GM23338 (cell line): Measurements from ENCODE around the gene SDC3. TPM values are rescaled to one million over a fixed set of nuclear protein-coding genes. Genes with fewer than 3 reads are reported as not detected.

Source experiments
- ATAC-seq: fragments of 200-7000 bp; cut with Tn5 transposase; 3 replicates; pipeline ENCODE4 v1.9.1; 2020
- DNase-seq: peaks from one replicate; pipeline ENCODE4 v3.0.0-alpha.2; 2015; ENCODE audit warnings: low spot score
- H2AFZ ChIP-seq: fragments of 200-600 bp; sonication (generic); 2 replicates; pipeline ENCODE4 v1.8.0; 2016; ENCODE audit warnings: antibody characterized with exemption, mild to moderate bottlenecking, moderate library complexity
- H3F3A ChIP-seq: fragments of 200-600 bp; sonication (generic); replicated peaks from 2 replicates; pipeline ENCODE4 v1.8.0; 2017; ENCODE audit warnings: antibody characterized with exemption, mixed run types, low read depth
- H3K27ac ChIP-seq: fragments of 200-600 bp; sonication (generic); 2 replicates; pipeline ENCODE4 v1.6.1; 2016; ENCODE audit warnings: low read depth
- H3K27me3 ChIP-seq: fragments of 200-600 bp; sonication (generic); 2 replicates; pipeline ENCODE4 v1.8.0; 2016; ENCODE audit warnings: mild to moderate bottlenecking, mixed run types, moderate library complexity; ENCODE audit not compliant: insufficient read depth
- H3K36me3 ChIP-seq: fragments of 200-600 bp; sonication (generic); 2 replicates; pipeline ENCODE4 v1.8.0; 2016; ENCODE audit warnings: mild to moderate bottlenecking; ENCODE audit not compliant: insufficient read depth
- H3K4me1 ChIP-seq: fragments of 200-600 bp; sonication (generic); 2 replicates; pipeline ENCODE4 v1.8.0; 2016; ENCODE audit warnings: mild to moderate bottlenecking, moderate library complexity; ENCODE audit not compliant: insufficient read depth
- H3K4me2 ChIP-seq: fragments of 200-600 bp; sonication (generic); 2 replicates; pipeline ENCODE4 v1.7.1; 2017; ENCODE audit warnings: mixed run types
- H3K4me3 ChIP-seq: fragments of 200-600 bp; sonication (generic); 2 replicates; pipeline ENCODE4 v1.6.1; 2016; ENCODE audit warnings: mixed run types
- H3K79me2 ChIP-seq: fragments of 200-600 bp; sonication (generic); replicated peaks from 2 replicates; pipeline ENCODE4 v1.8.0; 2017; ENCODE audit warnings: mild to moderate bottlenecking; ENCODE audit not compliant: insufficient read depth
- H3K9me2 ChIP-seq: fragments of 200-600 bp; sonication (generic); 2 replicates; pipeline ENCODE4 v1.8.0; 2017; ENCODE audit not compliant: insufficient read depth
- H4K20me1 ChIP-seq: fragments of 200-600 bp; sonication (generic); replicated peaks from 2 replicates; pipeline ENCODE4 v1.8.0; 2017; ENCODE audit warnings: mild to moderate bottlenecking; ENCODE audit not compliant: insufficient read depth
- H3K27ac Mint-ChIP-seq: 2 replicates; pipeline ENCODE4 v1.8.0; 2020; ENCODE audit warnings: inconsistent platforms, mild to moderate bottlenecking, moderate library complexity, mixed read lengths
- H3K27me3 Mint-ChIP-seq: 3 replicates; pipeline ENCODE4 v1.8.0; 2022; ENCODE audit warnings: low read depth, mild to moderate bottlenecking, moderate library complexity, mixed read lengths, inconsistent platforms; ENCODE audit not compliant: insufficient read depth, poor library complexity
- H3K36me3 Mint-ChIP-seq: 3 replicates; pipeline ENCODE4 v1.8.0; 2021; ENCODE audit warnings: low read depth, mild to moderate bottlenecking, inconsistent platforms, moderate library complexity, mixed read lengths
- H3K4me1 Mint-ChIP-seq: 3 replicates; pipeline ENCODE4 v1.8.0; 2020; ENCODE audit warnings: mild to moderate bottlenecking, inconsistent platforms, mixed read lengths
- H3K4me3 Mint-ChIP-seq: 3 replicates; pipeline ENCODE4 v1.8.0; 2021; ENCODE audit warnings: moderate library complexity, mild to moderate bottlenecking, inconsistent platforms, mixed read lengths
- H3K9me3 Mint-ChIP-seq: 3 replicates; pipeline ENCODE4 v1.8.0; 2020; ENCODE audit warnings: moderate library complexity, mild to moderate bottlenecking, inconsistent platforms, mixed read lengths
- CREB1 ChIP-seq: fragments of 250-450 bp; sonication (Bioruptor Pico); IDR thresholded peaks from 2 replicates; pipeline ENCODE4 v1.5.0; 2020; ENCODE audit warnings: low read depth, mild to moderate bottlenecking, moderate library complexity
- ETS1 ChIP-seq: IDR thresholded peaks from 2 replicates; pipeline ENCODE4 v1.6.1; 2016; ENCODE audit warnings: antibody characterized with exemption
- JUNB ChIP-seq: IDR thresholded peaks from one replicate; pipeline ENCODE4 v1.6.1; 2016; ENCODE audit warnings: antibody characterized with exemption; ENCODE audit not compliant: unreplicated experiment
- NANOG ChIP-seq: IDR thresholded peaks from 2 replicates; pipeline ENCODE4 v1.6.1; 2016; ENCODE audit warnings: antibody characterized with exemption, borderline replicate concordance
- POLR2AphosphoS5 ChIP-seq: IDR thresholded peaks from 2 replicates; pipeline ENCODE4 v1.6.1; 2016; ENCODE audit warnings: antibody characterized with exemption, low read depth
- REST ChIP-seq: IDR thresholded peaks from one replicate; pipeline ENCODE4 v1.6.1; 2018; ENCODE audit warnings: antibody characterized with exemption; ENCODE audit not compliant: unreplicated experiment
- STAT1 ChIP-seq: IDR thresholded peaks from one replicate; pipeline ENCODE4 v1.6.1; 2016; ENCODE audit warnings: antibody characterized with exemption; ENCODE audit not compliant: unreplicated experiment
- ZNF114 ChIP-seq: fragments of 250-450 bp; sonication (Bioruptor Pico); IDR thresholded peaks from 2 replicates; pipeline ENCODE4 v1.5.0; 2020; ENCODE audit warnings: mild to moderate bottlenecking, moderate library complexity
- ZNF331 ChIP-seq: fragments of 250-450 bp; sonication (Bioruptor Pico); IDR thresholded peaks from 2 replicates; pipeline ENCODE4 v1.5.0; 2020; ENCODE audit warnings: low read depth, mild to moderate bottlenecking, moderate library complexity
- ZNF462 ChIP-seq: fragments of 250-450 bp; sonication (Bioruptor Pico); IDR thresholded peaks from 2 replicates; pipeline ENCODE4 v1.5.0; 2020; ENCODE audit warnings: mild to moderate bottlenecking, moderate library complexity
- polyA plus RNA-seq: library from polyadenylated mRNA; unstranded; fragments of >200 nt; fragmentation: Nextera tagmentation; extraction: Ambion mirVana; gene quantifications from 2 replicates; pipeline ENCODE4 v1.2.1, GENCODE V29; 2016
- total RNA-seq: library from RNA; depleted of rRNA; stranded (reverse); fragments of >200 nt; shearing (Covaris generic); gene quantifications from 2 replicates; pipeline ENCODE4 v1.2.3, GENCODE V29; 2014

Gene SDC3
- total and polyA plus RNA-seq, 2 experiments from 2014 or later: 5.2 to 29.7 TPM

- no peak overlapping the region for H3K27ac ChIP-seq
- Mint-ChIP-seq H3K36me3 (peaks cover 18% of the 10 kb centered on the region), H3K4me3 (no peak overlapping the region), H3K9me3 (peaks cover 3% of the 10 kb centered on the region; the same call in 1 of the 3 replicates), H3K27me3 (peaks cover 20% of the 10 kb centered on the region), H3K27ac (no peak overlapping the region), H3K4me1 (peaks cover 43% of the 10 kb centered on the region)
- H3K4me3 ChIP-seq: no peak overlapping the region
- H3K36me3 ChIP-seq: no peaks in the 10 kb centered on the region
- H4K20me1 ChIP-seq: no peaks in the 10 kb centered on the region; the same call in 1 of the 2 replicates
- DNase-seq: no peak
- ATAC-seq: no peak
- no peaks in the 10 kb centered on the region for H3K9me2 ChIP-seq
- peaks cover 17% of the 10 kb centered on the region; the same call in 1 of the 2 replicates for H3K4me1 ChIP-seq
- H3K27me3 ChIP-seq: no peaks in the 10 kb centered on the region
- H3F3A ChIP-seq: no peaks in the 10 kb centered on the region
- no peak overlapping the region for H3K4me2 ChIP-seq
- no peaks in the 10 kb centered on the region for H3K79me2 ChIP-seq
- H2AFZ ChIP-seq: no peak overlapping the region
- TF ChIP-seq ETS1 (no peak), ZNF462 (CRISPR knock-in tag) (no peak), CREB1 (no peak), ZNF331 (CRISPR knock-in tag) (no peak)
Measured at GRCh38 chr1:30878559-30878958, 30.0 kb downstream of the SDC3 start.

GRCh38 chr1:30878016-30878415, 30.5 kb downstream of the SDC3 start:
- Histone ChIP-seq H3F3A (no peaks in the 10 kb centered on the region), H3K4me2 (no peak overlapping the region; the same call in 1 of the 2 replicates), H2AFZ (no peak overlapping the region), H3K79me2 (no peaks in the 10 kb centered on the region), H3K27ac (no peak overlapping the region), H3K36me3 (peaks cover 1% of the 10 kb centered on the region; the same call in 1 of the 2 replicates), H3K4me1 (peaks cover 17% of the 10 kb centered on the region; the same call in 1 of the 2 replicates), H3K9me2 (no peaks in the 10 kb centered on the region), H4K20me1 (no peaks in the 10 kb centered on the region; the same call in 1 of the 2 replicates), H3K27me3 (no peaks in the 10 kb centered on the region), H3K4me3 (no peak overlapping the region)
- H3K9me3 Mint-ChIP-seq: peaks cover 6% of the 10 kb centered on the region; the same call in 1 of the 3 replicates
- peaks cover 23% of the 10 kb centered on the region for H3K36me3 Mint-ChIP-seq
- ATAC-seq (no peak), DNase-seq (no peak)
- no peak overlapping the region for H3K4me3 Mint-ChIP-seq
- H3K27ac Mint-ChIP-seq: no peak overlapping the region
- peaks cover 20% of the 10 kb centered on the region for H3K27me3 Mint-ChIP-seq
- peaks cover 42% of the 10 kb centered on the region for H3K4me1 Mint-ChIP-seq
- TF ChIP-seq ZNF331 (CRISPR knock-in tag): no peak
- TF ChIP-seq ETS1: no peak
- TF ChIP-seq CREB1: no peak
- no peak for TF ChIP-seq ZNF114 (CRISPR knock-in tag)
- TF ChIP-seq NANOG: no peak
- TF ChIP-seq JUNB: no peak
- no peak for TF ChIP-seq REST
- TF ChIP-seq STAT1: no peak
- TF ChIP-seq POLR2AphosphoS5: no peak
